HepG2 (cell line): ENCODE results near the gene CEBPG.

ENCODE experiments used
- HNRNPL ChIP-seq: fragments of 200-400 bp; formaldehyde crosslinking; IDR thresholded peaks from 2 replicates; pipeline ENCODE4 v1.6.1; 2017; ENCODE audit warnings: mild to moderate bottlenecking, low read depth, low read length
- RFX5 ChIP-seq: IDR thresholded peaks from 2 replicates; pipeline ENCODE4 v1.6.1; 2011; ENCODE audit warnings: low read depth, low read length, improper control_type of control experiment
- SMARCE1 ChIP-seq: fragments of 450-650 bp; IDR thresholded peaks from 2 replicates; pipeline ENCODE4 v1.6.1; 2017; ENCODE audit warnings: borderline replicate concordance
- SRSF9 ChIP-seq: fragments of 200-400 bp; formaldehyde crosslinking; IDR thresholded peaks from 2 replicates; pipeline ENCODE4 v1.6.1; 2018; ENCODE audit warnings: borderline replicate concordance, mild to moderate bottlenecking, low read depth, low read length; ENCODE audit not compliant: insufficient read depth, poor library complexity, severe bottlenecking
- WIZ ChIP-seq: sonication (generic); formaldehyde crosslinking; IDR thresholded peaks from 2 replicates; pipeline ENCODE4 v1.5.1; 2020; ENCODE audit warnings: mild to moderate bottlenecking, missing genetic modification reagents
- ZNF335 ChIP-seq: sonication (generic); formaldehyde crosslinking; IDR thresholded peaks from 2 replicates; pipeline ENCODE4 v1.4.0; 2020; ENCODE audit warnings: missing genetic modification reagents
- ZNF543 ChIP-seq: sonication (generic); formaldehyde crosslinking; IDR thresholded peaks from 2 replicates; pipeline ENCODE4 v1.4.0; 2020; ENCODE audit warnings: mild to moderate bottlenecking, missing genetic modification reagents
- ZNF567 ChIP-seq: sonication (generic); formaldehyde crosslinking; IDR thresholded peaks from 2 replicates; pipeline ENCODE4 v1.8.1; 2023; ENCODE audit warnings: mild to moderate bottlenecking, missing genetic modification reagents, borderline replicate concordance
- ZNF775 ChIP-seq: sonication (generic); formaldehyde crosslinking; IDR thresholded peaks from 2 replicates; pipeline ENCODE4 v1.4.0; 2020; ENCODE audit warnings: missing genetic modification reagents, mild to moderate bottlenecking, moderate library complexity, borderline replicate concordance
- TF ChIP-seq, protein P1 (sequence below): sonication (generic); formaldehyde crosslinking; IDR thresholded peaks from 2 replicates; pipeline ENCODE4 v1.4.0; 2020; ENCODE audit warnings: missing genetic modification reagents, borderline replicate concordance
- TF ChIP-seq, protein P2 (sequence below): sonication (generic); formaldehyde crosslinking; IDR thresholded peaks from 2 replicates; pipeline ENCODE4 v1.4.0; 2020; ENCODE audit warnings: mild to moderate bottlenecking, missing genetic modification reagents
- TF ChIP-seq, protein P3 (sequence below): sonication (generic); formaldehyde crosslinking; IDR thresholded peaks from 2 replicates; pipeline ENCODE4 v1.5.0; 2020; ENCODE audit warnings: mild to moderate bottlenecking, missing genetic modification reagents, moderate library complexity
- TF ChIP-seq, protein P4 (sequence below): sonication (generic); formaldehyde crosslinking; IDR thresholded peaks from 2 replicates; pipeline ENCODE4 v1.5.1; 2020; ENCODE audit warnings: mild to moderate bottlenecking, missing genetic modification reagents, borderline replicate concordance

DNA sequence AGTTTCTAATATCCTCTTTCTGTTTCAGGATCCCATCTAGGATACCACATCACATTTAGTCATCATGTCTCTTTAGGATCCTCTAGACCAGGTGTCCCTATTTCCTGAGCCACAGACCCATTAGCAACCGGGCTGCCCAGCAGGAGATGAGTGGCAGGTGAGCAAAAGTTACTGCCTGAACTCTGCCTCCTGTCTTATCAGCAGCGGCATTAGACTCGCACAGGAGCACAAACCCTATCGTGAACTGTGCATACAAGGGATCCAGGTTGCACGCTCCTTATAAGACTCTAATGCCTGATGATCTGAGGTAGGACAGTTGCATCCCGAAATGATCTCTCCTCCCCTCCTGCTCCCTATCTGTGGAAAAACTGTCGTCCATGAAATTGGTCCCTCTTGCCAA lies 7.8 kb upstream of the CEBPG start:
- TF ChIP-seq SMARCE1 (no peak), SRSF9 (no peak), ZNF543 (no peak), ZNF335 (no peak), RFX5 (no peak), WIZ (no peak), HNRNPL (no peak), ZNF567 (no peak), ZNF775 (CRISPR knock-in tag) (no peak)
- TF ChIP-seq, protein P1, sequence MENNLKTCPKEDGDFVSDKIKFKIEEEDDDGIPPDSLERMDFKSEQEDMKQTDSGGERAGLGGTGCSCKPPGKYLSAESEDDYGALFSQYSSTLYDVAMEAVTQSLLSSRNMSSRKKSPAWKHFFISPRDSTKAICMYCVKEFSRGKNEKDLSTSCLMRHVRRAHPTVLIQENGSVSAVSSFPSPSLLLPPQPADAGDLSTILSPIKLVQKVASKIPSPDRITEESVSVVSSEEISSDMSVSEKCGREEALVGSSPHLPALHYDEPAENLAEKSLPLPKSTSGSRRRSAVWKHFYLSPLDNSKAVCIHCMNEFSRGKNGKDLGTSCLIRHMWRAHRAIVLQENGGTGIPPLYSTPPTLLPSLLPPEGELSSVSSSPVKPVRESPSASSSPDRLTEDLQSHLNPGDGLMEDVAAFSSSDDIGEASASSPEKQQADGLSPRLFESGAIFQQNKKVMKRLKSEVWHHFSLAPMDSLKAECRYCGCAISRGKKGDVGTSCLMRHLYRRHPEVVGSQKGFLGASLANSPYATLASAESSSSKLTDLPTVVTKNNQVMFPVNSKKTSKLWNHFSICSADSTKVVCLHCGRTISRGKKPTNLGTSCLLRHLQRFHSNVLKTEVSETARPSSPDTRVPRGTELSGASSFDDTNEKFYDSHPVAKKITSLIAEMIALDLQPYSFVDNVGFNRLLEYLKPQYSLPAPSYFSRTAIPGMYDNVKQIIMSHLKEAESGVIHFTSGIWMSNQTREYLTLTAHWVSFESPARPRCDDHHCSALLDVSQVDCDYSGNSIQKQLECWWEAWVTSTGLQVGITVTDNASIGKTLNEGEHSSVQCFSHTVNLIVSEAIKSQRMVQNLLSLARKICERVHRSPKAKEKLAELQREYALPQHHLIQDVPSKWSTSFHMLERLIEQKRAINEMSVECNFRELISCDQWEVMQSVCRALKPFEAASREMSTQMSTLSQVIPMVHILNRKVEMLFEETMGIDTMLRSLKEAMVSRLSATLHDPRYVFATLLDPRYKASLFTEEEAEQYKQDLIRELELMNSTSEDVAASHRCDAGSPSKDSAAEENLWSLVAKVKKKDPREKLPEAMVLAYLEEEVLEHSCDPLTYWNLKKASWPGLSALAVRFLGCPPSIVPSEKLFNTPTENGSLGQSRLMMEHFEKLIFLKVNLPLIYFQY (CRISPR knock-in tag), result no peak
- TF ChIP-seq, protein P2, sequence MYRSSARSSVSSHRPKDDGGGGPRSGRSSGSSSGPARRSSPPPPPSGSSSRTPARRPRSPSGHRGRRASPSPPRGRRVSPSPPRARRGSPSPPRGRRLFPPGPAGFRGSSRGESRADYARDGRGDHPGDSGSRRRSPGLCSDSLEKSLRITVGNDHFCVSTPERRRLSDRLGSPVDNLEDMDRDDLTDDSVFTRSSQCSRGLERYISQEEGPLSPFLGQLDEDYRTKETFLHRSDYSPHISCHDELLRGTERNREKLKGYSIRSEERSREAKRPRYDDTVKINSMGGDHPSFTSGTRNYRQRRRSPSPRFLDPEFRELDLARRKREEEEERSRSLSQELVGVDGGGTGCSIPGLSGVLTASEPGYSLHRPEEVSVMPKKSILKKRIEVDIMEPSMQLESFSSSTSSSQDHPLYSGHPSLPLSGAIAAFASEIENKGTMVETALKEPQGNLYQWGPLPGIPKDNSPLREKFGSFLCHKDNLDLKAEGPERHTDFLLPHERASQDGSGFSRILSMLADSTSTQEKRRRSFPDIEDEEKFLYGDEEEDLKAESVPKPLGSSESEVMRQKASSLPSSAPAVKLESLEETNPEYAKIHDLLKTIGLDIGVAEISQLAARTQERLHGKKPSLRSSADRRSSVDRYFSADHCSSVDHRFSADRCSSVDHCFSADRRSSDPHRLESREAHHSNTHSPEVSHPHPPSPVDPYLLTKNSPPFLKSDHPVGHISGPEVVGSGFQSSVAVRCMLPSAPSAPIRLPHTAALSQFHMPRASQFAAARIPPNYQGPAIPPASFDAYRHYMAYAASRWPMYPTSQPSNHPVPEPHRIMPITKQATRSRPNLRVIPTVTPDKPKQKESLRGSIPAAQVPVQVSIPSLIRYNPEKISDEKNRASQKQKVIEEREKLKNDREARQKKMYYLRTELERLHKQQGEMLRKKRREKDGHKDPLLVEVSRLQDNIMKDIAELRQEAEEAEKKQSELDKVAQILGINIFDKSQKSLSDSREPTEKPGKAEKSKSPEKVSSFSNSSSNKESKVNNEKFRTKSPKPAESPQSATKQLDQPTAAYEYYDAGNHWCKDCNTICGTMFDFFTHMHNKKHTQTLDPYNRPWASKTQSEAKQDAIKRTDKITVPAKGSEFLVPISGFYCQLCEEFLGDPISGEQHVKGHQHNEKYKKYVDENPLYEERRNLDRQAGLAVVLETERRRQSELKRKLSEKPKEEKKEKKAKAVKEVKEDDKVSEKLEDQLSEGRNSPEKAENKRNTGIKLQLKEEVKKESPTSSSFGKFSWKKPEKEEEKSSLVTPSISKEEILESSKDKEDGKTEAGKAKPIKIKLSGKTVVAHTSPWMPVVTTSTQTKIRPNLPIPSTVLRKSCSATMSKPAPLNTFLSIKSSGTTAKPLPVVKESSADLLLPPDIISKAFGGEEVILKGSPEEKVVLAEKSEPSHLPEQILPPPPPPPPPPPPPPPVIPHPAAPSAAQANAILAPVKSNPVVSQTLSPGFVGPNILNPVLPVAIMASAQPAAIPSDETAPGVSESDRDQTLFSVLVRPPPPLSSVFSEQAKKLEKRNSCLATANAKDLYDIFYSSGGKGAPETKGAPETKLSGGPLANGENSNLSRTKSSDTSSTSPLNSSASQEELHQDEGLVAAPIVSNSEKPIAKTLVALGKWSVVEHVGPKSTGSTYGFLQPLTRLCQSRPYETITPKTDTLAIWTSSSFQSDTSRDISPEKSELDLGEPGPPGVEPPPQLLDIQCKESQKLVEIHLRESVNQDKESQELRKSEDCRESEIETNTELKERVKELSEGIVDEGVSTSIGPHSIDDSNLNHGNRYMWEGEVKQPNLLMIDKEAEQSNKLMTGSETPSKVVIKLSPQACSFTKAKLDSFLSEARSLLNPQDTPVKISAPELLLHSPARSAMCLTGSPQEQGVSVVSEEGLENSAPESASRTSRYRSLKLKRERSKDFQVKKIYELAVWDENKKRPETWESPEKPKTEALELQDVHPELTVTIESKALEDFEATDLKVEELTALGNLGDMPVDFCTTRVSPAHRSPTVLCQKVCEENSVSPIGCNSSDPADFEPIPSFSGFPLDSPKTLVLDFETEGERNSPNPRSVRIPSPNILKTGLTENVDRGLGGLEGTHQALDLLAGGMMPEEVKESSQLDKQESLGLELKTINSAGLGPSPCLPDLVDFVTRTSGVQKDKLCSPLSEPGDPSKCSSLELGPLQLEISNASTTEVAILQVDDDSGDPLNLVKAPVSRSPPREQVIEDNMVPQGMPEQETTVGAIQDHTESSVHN (CRISPR knock-in tag), result no peak
- TF ChIP-seq, protein P3, sequence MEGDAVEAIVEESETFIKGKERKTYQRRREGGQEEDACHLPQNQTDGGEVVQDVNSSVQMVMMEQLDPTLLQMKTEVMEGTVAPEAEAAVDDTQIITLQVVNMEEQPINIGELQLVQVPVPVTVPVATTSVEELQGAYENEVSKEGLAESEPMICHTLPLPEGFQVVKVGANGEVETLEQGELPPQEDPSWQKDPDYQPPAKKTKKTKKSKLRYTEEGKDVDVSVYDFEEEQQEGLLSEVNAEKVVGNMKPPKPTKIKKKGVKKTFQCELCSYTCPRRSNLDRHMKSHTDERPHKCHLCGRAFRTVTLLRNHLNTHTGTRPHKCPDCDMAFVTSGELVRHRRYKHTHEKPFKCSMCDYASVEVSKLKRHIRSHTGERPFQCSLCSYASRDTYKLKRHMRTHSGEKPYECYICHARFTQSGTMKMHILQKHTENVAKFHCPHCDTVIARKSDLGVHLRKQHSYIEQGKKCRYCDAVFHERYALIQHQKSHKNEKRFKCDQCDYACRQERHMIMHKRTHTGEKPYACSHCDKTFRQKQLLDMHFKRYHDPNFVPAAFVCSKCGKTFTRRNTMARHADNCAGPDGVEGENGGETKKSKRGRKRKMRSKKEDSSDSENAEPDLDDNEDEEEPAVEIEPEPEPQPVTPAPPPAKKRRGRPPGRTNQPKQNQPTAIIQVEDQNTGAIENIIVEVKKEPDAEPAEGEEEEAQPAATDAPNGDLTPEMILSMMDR (CRISPR knock-in tag), result no peak
- TF ChIP-seq, protein P4, sequence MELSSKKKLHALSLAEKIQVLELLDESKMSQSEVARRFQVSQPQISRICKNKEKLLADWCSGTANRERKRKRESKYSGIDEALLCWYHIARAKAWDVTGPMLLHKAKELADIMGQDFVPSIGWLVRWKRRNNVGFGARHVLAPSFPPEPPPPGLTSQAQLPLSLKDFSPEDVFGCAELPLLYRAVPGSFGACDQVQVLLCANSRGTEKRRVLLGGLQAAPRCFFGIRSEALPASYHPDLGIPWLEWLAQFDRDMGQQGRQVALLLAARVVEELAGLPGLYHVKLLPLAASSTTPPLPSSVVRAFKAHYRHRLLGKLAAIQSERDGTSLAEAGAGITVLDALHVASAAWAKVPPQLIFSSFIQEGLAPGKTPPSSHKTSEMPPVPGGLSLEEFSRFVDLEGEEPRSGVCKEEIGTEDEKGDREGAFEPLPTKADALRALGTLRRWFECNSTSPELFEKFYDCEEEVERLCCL (CRISPR knock-in tag), result no peak
